HepG2 (cell line): Measurements from ENCODE around the gene SPINDOC. TPM values are rescaled to one million over a fixed set of nuclear protein-coding genes. Genes with fewer than 3 reads are reported as not detected.
A peak's percentile ranks its signal among the peaks of the same experiment; 100 is the strongest.

Source experiments
- ATAC-seq: fragments of 200-7000 bp; cut with Tn5 transposase; 3 replicates; pipeline ENCODE4 v1.9.1; 2020; ENCODE audit warnings: mild to moderate bottlenecking, moderate library complexity
- BruUV-seq: library from RNA; stranded (reverse); fragments of 400-500 nt; replicated peaks from 2 replicates; lab custom pipeline; 2021; lab: Mats Ljungman, UMichigan
- CTCF ChIA-PET: fragments of 300-600 bp; formaldehyde crosslinking; extraction: SDS; loops from one replicate; lab custom pipeline; 2021; ENCODE audit warnings: low total read pairs, inconsistent platforms, low intra/inter-chr PET ratio; lab: Yijun Ruan, JAX
- POLR2A ChIA-PET: fragments of 350-600 bp; sonication (Branson Sonifier 250); formaldehyde crosslinking; loops from one replicate; lab custom pipeline; 2020; ENCODE audit warnings: antibody characterized with exemption, inconsistent platforms; lab: Yijun Ruan, JAX
- DNase-seq: peaks from one replicate; pipeline ENCODE4 v3.0.0-alpha.2; 2015; ENCODE audit warnings: low spot score
- FAIRE-seq: peaks from 3 replicates; lab custom pipeline; 2011; peaks lifted over from hg19 to GRCh38; lab: Jason Lieb, UNC
- H2AFZ ChIP-seq: one replicate; pipeline ENCODE4 v1.6.1; 2011; ENCODE audit warnings: low read length, inconsistent platforms
- H3K27ac ChIP-seq: fragments of 300-600 bp; 3 replicates; pipeline ENCODE4 v1.8.0; 2011; ENCODE audit warnings: mixed run types, mild to moderate bottlenecking, mixed read lengths, low read length, inconsistent platforms; ENCODE audit not compliant: insufficient read depth; ENCODE audit errors: extremely low read length
- H3K27me3 ChIP-seq, 2 experiments: fragments of 200-600 bp in 1 of 2; 2 replicates in 1 of 2; 3 replicates in 1 of 2; pipeline versions ENCODE4 v1.6.0 to v1.8.0; 2011; ENCODE audit warnings: low read length in 2 of 2, mild to moderate bottlenecking in 2 of 2, moderate library complexity in 2 of 2, inconsistent platforms in 1 of 2; ENCODE audit not compliant: insufficient read depth in 2 of 2, control insufficient read depth in 1 of 2
- H3K36me3 ChIP-seq, 2 experiments: fragments of 200-600 bp in 1 of 2; replicated peaks in 1 of 2; 2 replicates in 1 of 2; 3 replicates in 1 of 2; pipeline versions ENCODE4 v1.5.1 to v1.8.0; 2011; ENCODE audit warnings: low read length in 2 of 2, inconsistent platforms in 1 of 2; ENCODE audit not compliant: insufficient read depth in 2 of 2, control insufficient read depth in 1 of 2
- H3K4me1 ChIP-seq: 2 replicates; pipeline ENCODE4 v1.5.1; 2012; ENCODE audit warnings: low read length, inconsistent platforms; ENCODE audit not compliant: insufficient read depth
- H3K4me2 ChIP-seq: 2 replicates; pipeline ENCODE4 v1.6.0; 2011; ENCODE audit warnings: low read depth, low read length, inconsistent platforms
- H3K4me3 ChIP-seq, 3 experiments: fragments of 200-600 bp in 1 of 3; sonication (generic), shearing (Covaris generic) in 1 of 3; replicated peaks in 1 of 3; 2 replicates each; pipeline ENCODE4 v1.5.1; 2011 to 2016; ENCODE audit warnings: low read length in 3 of 3, inconsistent platforms in 2 of 3, low read depth in 2 of 3, mild to moderate bottlenecking in 2 of 3, control low read depth in 1 of 3, mixed read lengths in 1 of 3; ENCODE audit not compliant: insufficient read depth in 1 of 3
- H3K79me2 ChIP-seq: one replicate; pipeline ENCODE4 v1.6.1; 2011; ENCODE audit warnings: low read length, inconsistent platforms; ENCODE audit not compliant: insufficient read depth
- H3K9ac ChIP-seq: 2 replicates; pipeline ENCODE4 v1.6.0; 2011; ENCODE audit warnings: mild to moderate bottlenecking, low read depth, low read length, inconsistent platforms; ENCODE audit not compliant: insufficient read depth
- H3K9me3 ChIP-seq: 2 replicates; pipeline ENCODE4 v1.5.1; 2012; ENCODE audit warnings: mild to moderate bottlenecking, low read length
- H4K20me1 ChIP-seq: 2 replicates; pipeline ENCODE4 v1.6.0; 2011; ENCODE audit warnings: inconsistent platforms, mild to moderate bottlenecking, low read length, moderate library complexity; ENCODE audit not compliant: insufficient read depth
- ATRX ChIP-seq: sonication (generic); formaldehyde crosslinking; IDR thresholded peaks from 2 replicates; pipeline ENCODE4 v1.4.0; 2020; ENCODE audit warnings: missing genetic modification reagents, borderline replicate concordance
- GFI1 ChIP-seq: sonication (generic); formaldehyde crosslinking; IDR thresholded peaks from 2 replicates; pipeline ENCODE4 v1.5.0; 2020; ENCODE audit warnings: missing genetic modification reagents, mild to moderate bottlenecking, borderline replicate concordance
- HOXA3 ChIP-seq: sonication (generic); formaldehyde crosslinking; IDR thresholded peaks from 2 replicates; pipeline ENCODE4 v1.5.0; 2020; ENCODE audit warnings: missing genetic modification reagents
- KLF11 ChIP-seq: IDR thresholded peaks from 2 replicates; pipeline ENCODE4 v1.6.1; 2016; ENCODE audit warnings: missing compliant biosample characterization
- NFYB ChIP-seq: sonication (generic); formaldehyde crosslinking; IDR thresholded peaks from 2 replicates; pipeline ENCODE4 v1.4.0; 2020; ENCODE audit warnings: missing genetic modification reagents
- POLR2A ChIP-seq, 2 experiments: IDR thresholded peaks; 2 replicates each; pipeline ENCODE4 v1.6.1; 2011; ENCODE audit warnings: low read depth in 2 of 2, low read length in 2 of 2, mild to moderate bottlenecking in 1 of 2, moderate library complexity in 1 of 2; ENCODE audit not compliant: insufficient read depth in 1 of 2
- RBFOX2 ChIP-seq: fragments of 200-400 bp; formaldehyde crosslinking; IDR thresholded peaks from 2 replicates; pipeline ENCODE4 v1.6.1; 2017; ENCODE audit warnings: low read depth, mild to moderate bottlenecking, low read length
- RXRB ChIP-seq: IDR thresholded peaks from 2 replicates; pipeline ENCODE4 v1.6.1; 2016; ENCODE audit warnings: borderline replicate concordance, missing genetic modification reagents, missing compliant biosample characterization
- ZFX ChIP-seq: sonication (generic); formaldehyde crosslinking; IDR thresholded peaks from 2 replicates; pipeline ENCODE4 v1.4.0; 2020; ENCODE audit warnings: mild to moderate bottlenecking, low read depth, missing genetic modification reagents, moderate library complexity
- ZNF512 ChIP-seq: sonication (generic); formaldehyde crosslinking; IDR thresholded peaks from 2 replicates; pipeline ENCODE4 v1.4.0; 2020; ENCODE audit warnings: mild to moderate bottlenecking, missing genetic modification reagents
- ZNF800 ChIP-seq: sonication (generic); formaldehyde crosslinking; IDR thresholded peaks from 2 replicates; pipeline ENCODE4 v1.4.0; 2020; ENCODE audit warnings: missing genetic modification reagents
- WGBS: methylation state at CpG from one replicate; pipeline ENCODE4 v1.1.6; 2017; ENCODE audit warnings: low lambda C conversion rate; 5-methylcytosine and 5-hydroxymethylcytosine counted together
- in situ Hi-C: cut with HindIII; loops from 2 replicates; pipeline ENCODE4 v1.10.0; 2017; ENCODE audit warnings: low pct_unique_long_range_greater_than_20kb; ENCODE audit not compliant: extremely low pct_ligation_motif_present
- intact Hi-C: fragments of 100-400 bp; cut with micrococcal nuclease; formaldehyde crosslinking; loops from one replicate; pipeline ENCODE4 v1.10.0; 2022; ENCODE audit not compliant: unreplicated experiment
- polyA plus RNA-seq, 8 experiments: library from polyadenylated mRNA; depleted of rRNA in 3 of 8; stranded (reverse) in 7 of 8; unstranded in 1 of 8; fragments of >200 nt; fragmentation: Illumina TruSeq in 4 of 8; extraction: Trizol in 4 of 8; gene quantifications; 2 replicates each; pipeline versions ENCODE4 v1.2.1 to v1.2.3, GENCODE V29; 2011 to 2016; ENCODE audit warnings: low read depth in 4 of 8, missing spikeins in 1 of 8, mixed read lengths in 1 of 8; ENCODE audit not compliant: insufficient read depth in 1 of 8
- total RNA-seq, 5 experiments: library from RNA; depleted of rRNA; stranded (reverse); fragments of >200 nt; fragmentation: Illumina TruSeq; extraction: Trizol; gene quantifications; 2 replicates each; pipeline ENCODE4 v1.2.3, GENCODE V29; 2016; ENCODE audit warnings: low read depth in 1 of 5
- TF ChIP-seq, protein P1 (sequence below): sonication (generic); formaldehyde crosslinking; IDR thresholded peaks from 2 replicates; pipeline ENCODE4 v1.4.0; 2020; ENCODE audit warnings: missing genetic modification reagents
- TF ChIP-seq, protein P2 (sequence below): sonication (generic); formaldehyde crosslinking; IDR thresholded peaks from 2 replicates; pipeline ENCODE4 v1.5.0; 2020; ENCODE audit warnings: mild to moderate bottlenecking, low read depth, missing genetic modification reagents, borderline replicate concordance

Gene SPINDOC
- total and polyA plus RNA-seq, 2 of the 13 experiments (the other 11 are each of a cell fraction or from before 2014, with no cell fraction given): 21.4 to 29.9 TPM

- DNase-seq (no peak), FAIRE-seq (no peak), ATAC-seq (peak; percentile 14)
- POLR2A ChIA-PET: interaction anchor here (0.6 to 4.3 kb wide), 7 partner anchors 9 to 176 kb away, joined by 4 to 15 read pairs (median 11); partner anchors contain the start of genes MARK2 and RTN3
- Histone ChIP-seq H3K27ac (peak overlapping the region; percentile 61), H3K27me3 (peaks cover 0 to 4% of the 10 kb centered on the region in 2 experiments; a peak in 1 of 5 replicates), H3K4me3 (peak overlapping the region; percentile 65 to 85 (median 68)), H2AFZ (no peak overlapping the region), H3K36me3 (no peaks in the 10 kb centered on the region), H3K4me1 (peaks cover 43% of the 10 kb centered on the region), H3K9me3 (no peaks in the 10 kb centered on the region), H3K4me2 (peak overlapping the region; percentile 93), H3K9ac (peak overlapping the region; percentile 74), H3K79me2 (peaks cover 7% of the 10 kb centered on the region), H4K20me1 (no peaks in the 10 kb centered on the region; the same call in 1 of the 2 replicates)
- intact Hi-C loops (loop anchor here (2.0 to 10.0 kb wide), 3 partner anchors 44 to 178 kb away; partner anchors contain the start of gene SPINDOC), in situ Hi-C loops (loop anchor here (10.0 kb wide), 1 partner anchor 146 kb away; the partner anchor contains the start of gene RCOR2)
- CTCF ChIA-PET: no interaction called here
- BruUV-seq: no TSS peak
- WGBS: 0% methylated on average over 8 of the region's 82 CpGs
- 0 out of 4 replicates have a peak, but pooled peaks of 1 of the 2 experiments have one; percentile 33 for TF ChIP-seq POLR2A (IDR thresholded peaks at IDR 0.05; ENCODE audit: insufficient read depth in 1 of 2, low read depth in 2 of 2, low read length in 2 of 2)
- TF ChIP-seq NFYB (CRISPR knock-in tag): no peak
- 0 out of 2 replicates have a peak, but pooled peaks have one; percentile 7 for TF ChIP-seq HOXA3
- TF ChIP-seq ZNF800 (CRISPR knock-in tag): 0 out of 2 replicates have a peak, but pooled peaks have one; percentile 88
- TF ChIP-seq GFI1 (CRISPR knock-in tag): no peak
- no peak for TF ChIP-seq KLF11 (CRISPR knock-in tag)
- TF ChIP-seq ZNF512 (CRISPR knock-in tag): no peak
- TF ChIP-seq, protein P1, sequence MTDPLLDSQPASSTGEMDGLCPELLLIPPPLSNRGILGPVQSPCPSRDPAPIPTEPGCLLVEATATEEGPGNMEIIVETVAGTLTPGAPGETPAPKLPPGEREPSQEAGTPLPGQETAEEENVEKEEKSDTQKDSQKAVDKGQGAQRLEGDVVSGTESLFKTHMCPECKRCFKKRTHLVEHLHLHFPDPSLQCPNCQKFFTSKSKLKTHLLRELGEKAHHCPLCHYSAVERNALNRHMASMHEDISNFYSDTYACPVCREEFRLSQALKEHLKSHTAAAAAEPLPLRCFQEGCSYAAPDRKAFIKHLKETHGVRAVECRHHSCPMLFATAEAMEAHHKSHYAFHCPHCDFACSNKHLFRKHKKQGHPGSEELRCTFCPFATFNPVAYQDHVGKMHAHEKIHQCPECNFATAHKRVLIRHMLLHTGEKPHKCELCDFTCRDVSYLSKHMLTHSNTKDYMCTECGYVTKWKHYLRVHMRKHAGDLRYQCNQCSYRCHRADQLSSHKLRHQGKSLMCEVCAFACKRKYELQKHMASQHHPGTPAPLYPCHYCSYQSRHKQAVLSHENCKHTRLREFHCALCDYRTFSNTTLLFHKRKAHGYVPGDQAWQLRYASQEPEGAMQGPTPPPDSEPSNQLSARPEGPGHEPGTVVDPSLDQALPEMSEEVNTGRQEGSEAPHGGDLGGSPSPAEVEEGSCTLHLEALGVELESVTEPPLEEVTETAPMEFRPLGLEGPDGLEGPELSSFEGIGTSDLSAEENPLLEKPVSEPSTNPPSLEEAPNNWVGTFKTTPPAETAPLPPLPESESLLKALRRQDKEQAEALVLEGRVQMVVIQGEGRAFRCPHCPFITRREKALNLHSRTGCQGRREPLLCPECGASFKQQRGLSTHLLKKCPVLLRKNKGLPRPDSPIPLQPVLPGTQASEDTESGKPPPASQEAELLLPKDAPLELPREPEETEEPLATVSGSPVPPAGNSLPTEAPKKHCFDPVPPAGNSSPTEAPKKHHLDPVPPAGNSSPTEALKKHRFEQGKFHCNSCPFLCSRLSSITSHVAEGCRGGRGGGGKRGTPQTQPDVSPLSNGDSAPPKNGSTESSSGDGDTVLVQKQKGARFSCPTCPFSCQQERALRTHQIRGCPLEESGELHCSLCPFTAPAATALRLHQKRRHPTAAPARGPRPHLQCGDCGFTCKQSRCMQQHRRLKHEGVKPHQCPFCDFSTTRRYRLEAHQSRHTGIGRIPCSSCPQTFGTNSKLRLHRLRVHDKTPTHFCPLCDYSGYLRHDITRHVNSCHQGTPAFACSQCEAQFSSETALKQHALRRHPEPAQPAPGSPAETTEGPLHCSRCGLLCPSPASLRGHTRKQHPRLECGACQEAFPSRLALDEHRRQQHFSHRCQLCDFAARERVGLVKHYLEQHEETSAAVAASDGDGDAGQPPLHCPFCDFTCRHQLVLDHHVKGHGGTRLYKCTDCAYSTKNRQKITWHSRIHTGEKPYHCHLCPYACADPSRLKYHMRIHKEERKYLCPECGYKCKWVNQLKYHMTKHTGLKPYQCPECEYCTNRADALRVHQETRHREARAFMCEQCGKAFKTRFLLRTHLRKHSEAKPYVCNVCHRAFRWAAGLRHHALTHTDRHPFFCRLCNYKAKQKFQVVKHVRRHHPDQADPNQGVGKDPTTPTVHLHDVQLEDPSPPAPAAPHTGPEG: no peak
- TF ChIP-seq, protein P2, sequence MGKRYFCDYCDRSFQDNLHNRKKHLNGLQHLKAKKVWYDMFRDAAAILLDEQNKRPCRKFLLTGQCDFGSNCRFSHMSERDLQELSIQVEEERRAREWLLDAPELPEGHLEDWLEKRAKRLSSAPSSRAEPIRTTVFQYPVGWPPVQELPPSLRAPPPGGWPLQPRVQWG (CRISPR knock-in tag): 0 out of 2 replicates have a peak, but pooled peaks have one; percentile 34
- peak; percentile 49; the same call in 1 of the 2 replicates for TF ChIP-seq ZFX (CRISPR knock-in tag)
- no peak for TF ChIP-seq RXRB (CRISPR knock-in tag)
- no peak for TF ChIP-seq ATRX (CRISPR knock-in tag)
- TF ChIP-seq RBFOX2: peak; percentile 43
Observed at GRCh38 chr11:63769042-63769713, 44.1 kb upstream of the SPINDOC start.
